Iris pigment epithelial cell (primary cell): Measurements from ENCODE around the gene MAST4.
A peak's percentile ranks its signal among the peaks of the same experiment; 100 is the strongest.

Experiments
- DNase-seq: peaks from one replicate; pipeline ENCODE4 v3.0.0-alpha.2; 2011; ENCODE audit warnings: low read depth

Gene MAST4

GRCh38 chr5:67133217-67133616 is 537.0 kb downstream of the MAST4 start:
- no peak for DNase-seq

- DNase-seq, result no peak
Measured at GRCh38 chr5:67133776-67134175, 537.6 kb downstream of the MAST4 start.

GRCh38 chr5:67135381-67135984 is 539.3 kb downstream of the MAST4 start:
- no peak for DNase-seq

GRCh38 chr5:67139030-67139429 is 542.8 kb downstream of the MAST4 start:
- no peak for DNase-seq

GRCh38 chr5:67140413-67140812 is 544.2 kb downstream of the MAST4 start:
- no peak for DNase-seq

- no peak for DNase-seq
Measured at GRCh38 chr5:67141644-67142043, 545.5 kb downstream of the MAST4 start.

GRCh38 chr5:67142816-67143215 is 546.6 kb downstream of the MAST4 start:
- no peak for DNase-seq

- DNase-seq, result no peak
Measured at GRCh38 chr5:67143549-67143948, 547.4 kb downstream of the MAST4 start.

- no peak for DNase-seq
Measured at GRCh38 chr5:67144183-67144639, 548.0 kb downstream of the MAST4 start.

GRCh38 chr5:67146574-67146973 is 550.4 kb downstream of the MAST4 start:
- DNase-seq, result peak; percentile 38

- DNase-seq, result no peak
Measured at GRCh38 chr5:67146981-67147380, 550.8 kb downstream of the MAST4 start.

- peak; percentile 56 for DNase-seq
Measured at GRCh38 chr5:67147760-67148159, 551.6 kb downstream of the MAST4 start.

- no peak for DNase-seq
Measured at GRCh38 chr5:67149057-67149950, 553.1 kb downstream of the MAST4 start.

GRCh38 chr5:67149951-67150523 is 553.8 kb downstream of the MAST4 start:
- peak; percentile 47 for DNase-seq

GRCh38 chr5:67152400-67152799 is 556.2 kb downstream of the MAST4 start:
- no peak for DNase-seq

- DNase-seq, result no peak
Measured at GRCh38 chr5:67153292-67153691, 557.1 kb downstream of the MAST4 start.

- DNase-seq, result no peak
Measured at GRCh38 chr5:67154556-67155206, 558.5 kb downstream of the MAST4 start.

GRCh38 chr5:67156976-67157583 is 560.9 kb downstream of the MAST4 start:
- DNase-seq, result peak; percentile 36

- DNase-seq, result no peak
Measured at GRCh38 chr5:67160272-67160671, 564.1 kb downstream of the MAST4 start.

GRCh38 chr5:67160985-67161384 is 564.8 kb downstream of the MAST4 start:
- DNase-seq, result peak; percentile 62

GRCh38 chr5:67161767-67162166 is 565.6 kb downstream of the MAST4 start:
- DNase-seq, result no peak

- DNase-seq, result no peak
Measured at GRCh38 chr5:67163231-67163756, 567.1 kb downstream of the MAST4 start.
